ENCODE data around the gene GLYR1. TPM values are rescaled to one million over a fixed set of nuclear protein-coding genes. Genes with fewer than 3 reads are reported as not detected.
A peak's percentile ranks its signal among the peaks of the same experiment; 100 is the strongest.
"Not testable (repeated sequence)": the region's sequence is repeated elsewhere in the genome, so short reads cannot be mapped to it uniquely, and the experiment has no call there.

Gene GLYR1
- polyA plus RNA-seq, 1 donor = 54.5 TPM

- DNase-seq = no peak
Measured at GRCh38 chr16:4787627-4788482, 59.2 kb downstream of the GLYR1 start, which contains the start of gene SEPTIN12. Gene SEPTIN12, minus strand, starts transcription at chr16:4788345. Its CDS starts 700 bp downstream, at chr16:4787645.

GRCh38 chr16:4787068-4787467, 60.0 kb downstream of the GLYR1 start:
- DNase-seq = no peak

- no peak for DNase-seq
Measured at GRCh38 chr16:4785758-4786433, 61.2 kb downstream of the GLYR1 start.

GRCh38 chr16:4784444-4784987, 62.6 kb downstream of the GLYR1 start:
- not testable (repeated sequence) for DNase-seq

GRCh38 chr16:4783951-4784336, 63.1 kb downstream of the GLYR1 start:
- DNase-seq = no peak

- DNase-seq = no peak
Measured at GRCh38 chr16:4783251-4783950, 63.7 kb downstream of the GLYR1 start.

GRCh38 chr16:4780235-4780634, 66.9 kb downstream of the GLYR1 start:
- no peak for DNase-seq

- DNase-seq = no peak
Measured at GRCh38 chr16:4778050-4778392, 69.1 kb downstream of the GLYR1 start.

- DNase-seq = no peak
Measured at GRCh38 chr16:4777339-4778049, 69.6 kb downstream of the GLYR1 start.

GRCh38 chr16:4776141-4776705, 70.9 kb downstream of the GLYR1 start:
- DNase-seq = no peak

GRCh38 chr16:4775005-4775404, 72.1 kb downstream of the GLYR1 start:
- DNase-seq = no peak

- DNase-seq = no peak
Measured at GRCh38 chr16:4772351-4772750, 74.7 kb downstream of the GLYR1 start.

- no peak for DNase-seq
Measured at GRCh38 chr16:4771646-4772045, 75.4 kb downstream of the GLYR1 start.

GRCh38 chr16:4769306-4769638, 77.8 kb downstream of the GLYR1 start:
- no peak for DNase-seq

- peak; percentile 97 for DNase-seq
Measured at GRCh38 chr16:4768549-4769305, 78.4 kb downstream of the GLYR1 start.

GRCh38 chr16:4767872-4768548, 79.1 kb downstream of the GLYR1 start:
- DNase-seq = no peak

GRCh38 chr16:4766875-4767628, 80.0 kb downstream of the GLYR1 start, which contains the start of gene ZNF500:
Gene ZNF500, minus strand, starts transcription at chr16:4767162. Its CDS starts 1,184 bp downstream, at chr16:4765978.
- DNase-seq = peak; percentile 98

GRCh38 chr16:4765511-4766474, 81.3 kb downstream of the GLYR1 start:
- DNase-seq = no peak

GRCh38 chr16:4763791-4764190, 83.3 kb downstream of the GLYR1 start:
- DNase-seq = no peak
